Lung (tissue), 12 donors: ENCODE data around the gene POLR2F. TPM values are rescaled to one million over a fixed set of nuclear protein-coding genes. Genes with fewer than 3 reads are reported as not detected.

Source experiments
- ATAC-seq: fragments of 200-7000 bp; cut with Tn5 transposase; one replicate; pipeline ENCODE4 v1.9.1; 2020; ENCODE audit warnings: moderate number of reproducible peaks; ENCODE audit not compliant: insufficient read depth, low FRiP score
- DNase-seq, 3 donors: peaks; one replicate each; pipeline ENCODE4 v3.0.0-alpha.2; 2013 to 2017
- H3K27ac ChIP-seq, 2 donors: one replicate each; pipeline ENCODE4 v1.5.1; 2013; ENCODE audit warnings: mild to moderate bottlenecking in 2 of 2, moderate library complexity in 2 of 2, control low read depth in 1 of 2, inconsistent platforms in 1 of 2, low read depth in 1 of 2, low read length in 1 of 2
- H3K27me3 ChIP-seq, 3 donors: one replicate each; pipeline ENCODE4 v1.5.1; 2013; ENCODE audit warnings: low read length in 2 of 3; ENCODE audit not compliant: control insufficient read depth in 3 of 3, insufficient read depth in 3 of 3
- H3K36me3 ChIP-seq, 4 donors: one replicate each; pipeline ENCODE4 v1.5.1; 2013; ENCODE audit warnings: low read length in 4 of 4, mild to moderate bottlenecking in 1 of 4, moderate library complexity in 1 of 4; ENCODE audit not compliant: control insufficient read depth in 4 of 4, insufficient read depth in 4 of 4
- H3K4me1 ChIP-seq, 5 donors: one replicate each; pipeline ENCODE4 v1.5.1; 2013; ENCODE audit warnings: low read length in 5 of 5, mild to moderate bottlenecking in 2 of 5, moderate library complexity in 1 of 5; ENCODE audit not compliant: control insufficient read depth in 5 of 5, insufficient read depth in 5 of 5
- H3K4me3 ChIP-seq: one replicate; pipeline ENCODE4 v1.5.1; 2013; ENCODE audit warnings: mild to moderate bottlenecking, control low read depth, moderate library complexity
- H3K9ac ChIP-seq, 2 donors: one replicate each; pipeline ENCODE4 v1.5.1; 2013; ENCODE audit warnings: low read length in 2 of 2, control low read depth in 1 of 2; ENCODE audit not compliant: insufficient read depth in 1 of 2
- H3K9me3 ChIP-seq, 4 donors: one replicate each; pipeline ENCODE4 v1.5.1; 2013; ENCODE audit warnings: low read length in 3 of 4, mild to moderate bottlenecking in 1 of 4, moderate library complexity in 1 of 4; ENCODE audit not compliant: control insufficient read depth in 4 of 4, insufficient read depth in 3 of 4
- CTCF ChIP-seq: IDR thresholded peaks from 2 replicates; pipeline ENCODE4 v1.5.1; 2012; ENCODE audit warnings: mild to moderate bottlenecking; ENCODE audit errors: control extremely low read depth, extremely low read depth
- WGBS, 2 donors: extraction: QIAGEN DNeasy Blood & Tissue Kit; methylation state at CpG; one replicate each; pipeline ENCODE4 v1.1.7; 2013; 5-methylcytosine and 5-hydroxymethylcytosine counted together
- polyA plus RNA-seq, 2 donors: library from polyadenylated mRNA; stranded (reverse); fragments of 200-250 nt; gene quantifications; one replicate each; pipeline ENCODE4 v1.2.1, GENCODE V29; 2013
- total RNA-seq, 2 donors: library from RNA; depleted of rRNA in 1 of 2; stranded (reverse); fragments of >200 nt in 1 of 2; gene quantifications; one replicate each; pipeline ENCODE4 v1.2.1, GENCODE V29; 2014 to 2021
- donor health status: control.
- donor health status: control.
- donor health status: Bipolar disorder and iron deficiency.
- donor health status: healthy.
- donor health status: DM: yes; HTN: yes; CAD: no.

POLR2F gene
- total and polyA plus RNA-seq, 4 donors: 36.8 to 161 (median 79.6) TPM

GRCh38 chr22:37979782-37980181 lies 26.3 kb downstream of the POLR2F start:
- Histone ChIP-seq H3K9ac (no peak overlapping the region), H3K27ac (no peak overlapping the region), H3K4me3 (no peak overlapping the region), H3K9me3 (no peaks in the 10 kb centered on the region), H3K4me1 (peaks cover 0 to 3% (median 0%) of the 10 kb centered on the region in 5 donors), H3K36me3 (peaks cover 0 to 12% (median 2%) of the 10 kb centered on the region in 4 donors), H3K27me3 (peaks cover 0 to 15% (median 5%) of the 10 kb centered on the region in 3 donors)
- 81 to 94% methylated on average over 8 of the region's 8 CpGs for WGBS, 2 donors
- TF ChIP-seq CTCF: no peak
- ATAC-seq: no peak
- DNase-seq: no peak

- Histone ChIP-seq H3K36me3 (peaks cover 0 to 11% (median 2%) of the 10 kb centered on the region in 4 donors), H3K27ac (no peak overlapping the region), H3K4me1 (peaks cover 0 to 3% (median 0%) of the 10 kb centered on the region in 5 donors), H3K27me3 (peaks cover 0 to 15% (median 5%) of the 10 kb centered on the region in 3 donors), H3K9me3 (no peaks in the 10 kb centered on the region), H3K4me3 (no peak overlapping the region), H3K9ac (no peak overlapping the region)
- TF ChIP-seq CTCF: no peak
- ATAC-seq (no peak), DNase-seq (no peak)
- 96 to 100% methylated on average over 6 of the region's 6 CpGs for WGBS, 2 donors
Observed at GRCh38 chr22:37981282-37982011, 27.9 kb downstream of the POLR2F start.

- no peaks in the 10 kb centered on the region for H3K9me3 ChIP-seq
- H3K36me3 ChIP-seq: peaks cover 0 to 13% (median 2%) of the 10 kb centered on the region in 4 donors
- peaks cover 0 to 15% (median 5%) of the 10 kb centered on the region in 3 donors for H3K27me3 ChIP-seq
- DNase-seq (no peak), ATAC-seq (no peak)
- no peak overlapping the region for H3K27ac ChIP-seq
- TF ChIP-seq CTCF: no peak
- peaks cover 0 to 3% (median 0%) of the 10 kb centered on the region in 5 donors for H3K4me1 ChIP-seq
- no peak overlapping the region for H3K9ac ChIP-seq
- 71 to 77% methylated on average over 8 of the region's 8 CpGs for WGBS, 2 donors
- no peak overlapping the region for H3K4me3 ChIP-seq
Observed at GRCh38 chr22:37982151-37982785, 28.8 kb downstream of the POLR2F start.
